HG03139 (cell line): ENCODE results near the gene FEZF2.

Experiments used
- ATAC-seq: cut with Tn5 transposase; IDR thresholded peaks from one replicate; pipeline ENCODE4 v1.9.1; 2021; ENCODE audit not compliant: unreplicated experiment

Gene FEZF2

DNA sequence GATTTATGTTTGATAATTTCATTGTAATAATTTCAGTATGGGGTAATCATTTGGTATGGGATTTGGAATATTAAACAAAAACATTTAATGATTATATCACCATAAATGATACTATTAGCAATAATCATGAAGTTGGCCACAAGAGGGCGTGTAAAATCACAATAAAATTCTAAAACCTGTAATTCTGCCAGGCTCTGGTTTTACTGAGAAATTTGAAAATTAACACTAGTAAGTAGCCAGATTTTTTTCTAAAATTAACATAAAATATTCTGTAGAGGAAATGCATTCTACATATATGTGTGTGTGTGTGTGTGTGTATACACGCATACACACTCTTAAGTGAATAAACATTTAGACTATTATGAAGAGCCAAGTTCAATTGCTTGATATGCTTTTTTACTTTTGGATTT lies 40.5 kb downstream of the FEZF2 start:
- no peak for ATAC-seq

DNA sequence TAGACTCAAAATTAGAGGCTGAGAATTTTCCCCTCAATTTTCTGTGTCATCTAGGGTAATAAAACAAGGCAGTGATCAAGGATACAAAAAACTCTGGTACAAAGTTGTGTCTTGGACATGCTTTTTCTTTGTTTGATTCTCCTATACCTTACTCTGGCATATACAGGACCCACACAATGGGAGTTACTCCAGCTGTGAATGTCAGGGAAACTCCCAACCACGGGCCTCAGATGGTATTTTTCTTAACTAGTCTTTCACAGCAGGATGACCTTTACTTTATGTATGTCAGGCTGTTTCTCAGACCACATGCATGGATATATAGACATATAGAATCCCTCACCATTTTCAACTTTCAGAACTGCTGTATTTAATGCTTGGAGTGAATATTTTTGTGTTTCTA lies 41.3 kb downstream of the FEZF2 start:
- no peak for ATAC-seq

DNA sequence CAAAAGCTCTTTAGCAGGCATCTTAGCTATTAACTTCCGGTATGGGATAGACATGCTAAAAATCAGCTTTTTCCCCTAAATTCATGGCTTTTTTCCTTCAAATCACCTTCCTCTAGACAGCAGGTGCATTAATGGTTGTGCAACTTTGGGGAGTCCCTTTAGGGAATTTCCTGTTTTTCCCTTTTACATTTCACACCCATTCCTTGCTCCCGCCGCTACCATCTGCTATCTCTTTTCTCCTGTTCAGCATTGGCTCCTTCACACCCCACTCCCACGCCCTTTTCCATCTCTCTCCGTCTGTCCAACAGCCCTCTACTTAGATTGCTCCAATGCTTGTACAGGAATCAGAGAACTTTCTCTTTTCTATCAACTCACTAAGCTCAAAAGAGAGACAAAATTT lies 43.4 kb downstream of the FEZF2 start:
- ATAC-seq = no peak

DNA sequence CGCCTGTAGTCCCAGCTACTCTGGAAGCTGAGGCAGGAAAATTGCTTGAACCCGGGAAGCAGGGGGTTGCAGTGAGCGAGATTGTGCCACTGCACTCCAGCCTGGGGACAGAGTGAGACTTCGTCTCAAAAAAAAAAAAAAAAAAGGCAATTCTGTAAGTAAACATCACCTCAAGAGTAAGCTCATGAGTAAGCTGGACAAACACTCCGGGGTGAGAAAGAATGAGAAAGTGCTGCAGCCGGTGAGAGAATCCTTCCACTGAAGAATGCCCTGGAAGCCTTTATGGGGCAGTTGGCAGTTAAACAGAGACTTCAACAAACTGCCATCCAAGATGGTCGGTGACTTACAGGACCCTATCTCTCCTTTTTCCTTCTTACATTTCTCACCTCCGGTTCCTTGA lies 47.5 kb downstream of the FEZF2 start:
- no peak for ATAC-seq

DNA sequence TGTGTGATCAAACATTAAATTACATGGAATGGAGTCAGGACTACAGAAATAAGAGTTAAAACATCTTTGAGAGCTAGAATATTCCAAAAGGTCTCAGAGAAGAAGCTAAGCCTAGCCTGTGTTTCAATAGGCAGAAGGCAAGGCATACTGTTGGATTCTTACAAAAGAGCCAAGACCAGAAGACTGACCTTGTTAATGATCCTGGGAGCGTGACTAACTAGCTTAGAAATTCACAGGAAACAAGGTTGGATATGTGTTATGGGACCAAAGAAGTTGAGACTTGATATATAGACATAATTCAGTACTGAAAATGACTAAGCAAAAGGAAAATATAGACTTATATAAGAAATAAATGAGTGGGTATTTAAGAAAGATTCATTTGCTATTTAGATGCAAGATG lies 50.1 kb downstream of the FEZF2 start:
- no peak for ATAC-seq
